Measurements from ENCODE around the gene AMPD2.

The AMPD2 gene

GRCh38 chr1:109652402-109652801 is 32.8 kb downstream of the AMPD2 start:
- TF ChIP-seq FOXA1 (IDR thresholded peaks at IDR 0.05): no peak
- TF ChIP-seq TARDBP (IDR thresholded peaks at IDR 0.05): no peak
- no peak for TF ChIP-seq PKNOX1 (IDR thresholded peaks at IDR 0.05)
- no peak for TF ChIP-seq BHLHE40 (IDR thresholded peaks at IDR 0.05; ENCODE audit: borderline replicate concordance)
- TF ChIP-seq ELF4 (IDR thresholded peaks at IDR 0.05): no peak
- TF ChIP-seq FOXM1 (IDR thresholded peaks at IDR 0.05; ENCODE audit: borderline replicate concordance): no peak
- TF ChIP-seq FOXK2 (IDR thresholded peaks at IDR 0.05): no peak
- TF ChIP-seq NFRKB (IDR thresholded peaks at IDR 0.05): no peak
- POLR2A ChIA-PET: interaction anchor here (0.6 to 1.6 kb wide), 2 partner anchors 104 to 332 kb away, joined by 3 to 5 read pairs; partner anchors contain the start of genes AHCYL1 and GNAI3
- CTCF ChIA-PET: interaction anchor here (1.1 to 5.1 kb wide), 4 partner anchors 9 to 125 kb away, joined by 3 to 65 read pairs (median 11); no protein-coding TSS in a partner anchor
- DNase-seq (ENCODE audit: extremely low spot score): no peak

GRCh38 chr1:109653306-109653705 is 33.7 kb downstream of the AMPD2 start:
- TF ChIP-seq CTBP1 (IDR thresholded peaks at IDR 0.05; ENCODE audit: borderline replicate concordance): no peak
- no peak for TF ChIP-seq FOXK2 (IDR thresholded peaks at IDR 0.05)
- TF ChIP-seq NFRKB (IDR thresholded peaks at IDR 0.05): no peak
- no peak for TF ChIP-seq LEF1 (IDR thresholded peaks at IDR 0.05; ENCODE audit: borderline replicate concordance)
- no peak for TF ChIP-seq ZNF384 (IDR thresholded peaks at IDR 0.05)
- no peak for TF ChIP-seq FOXA1 (IDR thresholded peaks at IDR 0.05)
- TF ChIP-seq FOXM1 (IDR thresholded peaks at IDR 0.05; ENCODE audit: borderline replicate concordance): no peak
- no peak for TF ChIP-seq HDGF (IDR thresholded peaks at IDR 0.05; ENCODE audit: borderline replicate concordance)
- no peak for TF ChIP-seq ELF4 (IDR thresholded peaks at IDR 0.05)
- no peak for TF ChIP-seq TARDBP (IDR thresholded peaks at IDR 0.05)
- TF ChIP-seq BHLHE40 (IDR thresholded peaks at IDR 0.05; ENCODE audit: borderline replicate concordance): no peak
- TF ChIP-seq SP1 (IDR thresholded peaks at IDR 0.05): no peak
- no peak for TF ChIP-seq PKNOX1 (IDR thresholded peaks at IDR 0.05)
- no peak for TF ChIP-seq ARNT (IDR thresholded peaks at IDR 0.05)
- TF ChIP-seq SUZ12 (IDR thresholded peaks at IDR 0.05): no peak
- TF ChIP-seq L3MBTL2 (conservative IDR thresholded peaks at IDR 0.05): no peak
- DNase-seq (ENCODE audit: extremely low spot score): no peak
- ChIA-PET POLR2A (interaction anchor here (1.6 kb wide), 1 partner anchor 105 kb away, joined by 5 read pairs; the partner anchor contains the start of gene GNAI3), CTCF (interaction anchor here (1.1 to 5.1 kb wide), 3 partner anchors 13 to 124 kb away, joined by 3 to 65 read pairs (median 18); no protein-coding TSS in a partner anchor)

- TF ChIP-seq TARDBP (IDR thresholded peaks at IDR 0.05) (no peak), HDGF (IDR thresholded peaks at IDR 0.05; ENCODE audit: borderline replicate concordance) (no peak), L3MBTL2 (conservative IDR thresholded peaks at IDR 0.05) (no peak), SUZ12 (IDR thresholded peaks at IDR 0.05) (no peak), ELF4 (IDR thresholded peaks at IDR 0.05) (no peak), BHLHE40 (IDR thresholded peaks at IDR 0.05; ENCODE audit: borderline replicate concordance) (no peak), ARNT (IDR thresholded peaks at IDR 0.05) (no peak), ZNF384 (IDR thresholded peaks at IDR 0.05) (no peak), SP1 (IDR thresholded peaks at IDR 0.05) (no peak), FOXK2 (IDR thresholded peaks at IDR 0.05) (no peak), NFRKB (IDR thresholded peaks at IDR 0.05) (no peak)
- ChIA-PET POLR2A (no interaction called here), CTCF (interaction anchor here (1.4 kb wide), 1 partner anchor 118 kb away, joined by 6 read pairs; no protein-coding TSS in a partner anchor)
- DNase-seq (ENCODE audit: extremely low spot score): no peak
Observed at GRCh38 chr1:109654519-109654918, 34.9 kb downstream of the AMPD2 start.

- CTCF ChIA-PET: interaction anchor here (1.4 to 1.6 kb wide), 2 partner anchors 16 to 117 kb away, joined by 6 to 12 read pairs; no protein-coding TSS in a partner anchor
- peak; percentile 71 for DNase-seq (ENCODE audit: extremely low spot score)
- POLR2A ChIA-PET: interaction anchor here (2.1 kb wide), 1 partner anchor 12 kb away, joined by 8 read pairs; the partner anchor contains the start of gene GSTM2
Observed at GRCh38 chr1:109655615-109656519, 36.2 kb downstream of the AMPD2 start, which contains the start of gene GSTM4. TSS of gene GSTM4 (plus strand) at chr1:109656099. CDS start at chr1:109656390, 291 bp downstream.

More at GRCh38 chr1:109655615-109656519, 36.2 kb downstream of the AMPD2 start, which contains the start of gene GSTM4:
- TF ChIP-seq PKNOX1 (IDR thresholded peaks at IDR 0.05): no peak
- TF ChIP-seq SP1 (IDR thresholded peaks at IDR 0.05): no peak
- no peak for TF ChIP-seq TARDBP (IDR thresholded peaks at IDR 0.05)
- TF ChIP-seq FOXM1 (IDR thresholded peaks at IDR 0.05; ENCODE audit: borderline replicate concordance): no peak
- no peak for TF ChIP-seq BHLHE40 (IDR thresholded peaks at IDR 0.05; ENCODE audit: borderline replicate concordance)
- TF ChIP-seq FOXA1 (IDR thresholded peaks at IDR 0.05): no peak
- TF ChIP-seq LEF1 (IDR thresholded peaks at IDR 0.05; ENCODE audit: borderline replicate concordance): no peak
- TF ChIP-seq L3MBTL2 (conservative IDR thresholded peaks at IDR 0.05): no peak; the same call in 1 of the 2 replicates
- TF ChIP-seq CTBP1 (IDR thresholded peaks at IDR 0.05; ENCODE audit: borderline replicate concordance): no peak
- no peak for TF ChIP-seq FOXK2 (IDR thresholded peaks at IDR 0.05)
- TF ChIP-seq ARNT (IDR thresholded peaks at IDR 0.05): no peak
- TF ChIP-seq SUZ12 (IDR thresholded peaks at IDR 0.05): no peak
